PFSK-1 (cell line): ENCODE measurements around the gene MIPOL1.

ENCODE experiments used
- POLR2AphosphoS5 ChIP-seq: IDR thresholded peaks from 2 replicates; pipeline ENCODE4 v1.6.1; 2012; ENCODE audit warnings: low read depth, mild to moderate bottlenecking, control low read depth, low read length, moderate library complexity
- TAF1 ChIP-seq: IDR thresholded peaks from 2 replicates; pipeline ENCODE4 v1.6.1; 2012; ENCODE audit warnings: low read length, control low read depth, borderline replicate concordance; ENCODE audit not compliant: insufficient read depth
- TF ChIP-seq, protein P1 (sequence below), 2 experiments: IDR thresholded peaks; 2 replicates each; pipeline versions ENCODE4 v1.6.1 to v1.8.0; 2011 to 2012; ENCODE audit warnings: low read depth in 2 of 2, low read length in 2 of 2, control low read depth in 1 of 2, inconsistent platforms in 1 of 2, mild to moderate bottlenecking in 1 of 2, moderate library complexity in 1 of 2; ENCODE audit not compliant: insufficient read depth in 1 of 2

DNA sequence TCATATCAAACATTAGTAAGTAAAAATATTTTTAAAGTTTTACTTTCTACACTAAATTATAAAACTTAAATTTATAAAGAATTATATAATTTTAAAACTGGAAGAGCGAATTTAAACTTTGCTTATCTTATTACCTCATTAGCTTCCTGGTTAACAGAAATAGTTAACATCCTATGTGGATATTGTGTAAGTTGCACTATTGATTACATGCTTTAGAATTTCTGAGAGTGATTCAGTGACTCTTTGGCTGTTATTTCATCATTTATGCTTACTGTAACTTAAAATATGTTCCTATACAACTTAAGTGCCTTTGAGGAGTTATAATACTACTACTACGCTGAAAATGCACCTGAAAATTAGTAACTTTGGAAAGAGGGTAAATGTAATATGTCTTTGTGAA lies 295.9 kb downstream of the MIPOL1 start:
- TF ChIP-seq POLR2AphosphoS5 (no peak), TAF1 (no peak)
- TF ChIP-seq, protein P1, sequence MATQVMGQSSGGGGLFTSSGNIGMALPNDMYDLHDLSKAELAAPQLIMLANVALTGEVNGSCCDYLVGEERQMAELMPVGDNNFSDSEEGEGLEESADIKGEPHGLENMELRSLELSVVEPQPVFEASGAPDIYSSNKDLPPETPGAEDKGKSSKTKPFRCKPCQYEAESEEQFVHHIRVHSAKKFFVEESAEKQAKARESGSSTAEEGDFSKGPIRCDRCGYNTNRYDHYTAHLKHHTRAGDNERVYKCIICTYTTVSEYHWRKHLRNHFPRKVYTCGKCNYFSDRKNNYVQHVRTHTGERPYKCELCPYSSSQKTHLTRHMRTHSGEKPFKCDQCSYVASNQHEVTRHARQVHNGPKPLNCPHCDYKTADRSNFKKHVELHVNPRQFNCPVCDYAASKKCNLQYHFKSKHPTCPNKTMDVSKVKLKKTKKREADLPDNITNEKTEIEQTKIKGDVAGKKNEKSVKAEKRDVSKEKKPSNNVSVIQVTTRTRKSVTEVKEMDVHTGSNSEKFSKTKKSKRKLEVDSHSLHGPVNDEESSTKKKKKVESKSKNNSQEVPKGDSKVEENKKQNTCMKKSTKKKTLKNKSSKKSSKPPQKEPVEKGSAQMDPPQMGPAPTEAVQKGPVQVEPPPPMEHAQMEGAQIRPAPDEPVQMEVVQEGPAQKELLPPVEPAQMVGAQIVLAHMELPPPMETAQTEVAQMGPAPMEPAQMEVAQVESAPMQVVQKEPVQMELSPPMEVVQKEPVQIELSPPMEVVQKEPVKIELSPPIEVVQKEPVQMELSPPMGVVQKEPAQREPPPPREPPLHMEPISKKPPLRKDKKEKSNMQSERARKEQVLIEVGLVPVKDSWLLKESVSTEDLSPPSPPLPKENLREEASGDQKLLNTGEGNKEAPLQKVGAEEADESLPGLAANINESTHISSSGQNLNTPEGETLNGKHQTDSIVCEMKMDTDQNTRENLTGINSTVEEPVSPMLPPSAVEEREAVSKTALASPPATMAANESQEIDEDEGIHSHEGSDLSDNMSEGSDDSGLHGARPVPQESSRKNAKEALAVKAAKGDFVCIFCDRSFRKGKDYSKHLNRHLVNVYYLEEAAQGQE (IDR thresholded peaks at IDR 0.05; ENCODE audit: insufficient read depth in 1 of 2, low read depth in 2 of 2, low read length in 2 of 2) = no peak
